Measurements from ENCODE around the gene FHOD3. TPM values are rescaled to one million over a fixed set of nuclear protein-coding genes. Genes with fewer than 3 reads are reported as not detected.

Gene FHOD3
- total and polyA plus RNA-seq, 4 donors = 6.2 to 42.0 (median 20.4) TPM

DNA sequence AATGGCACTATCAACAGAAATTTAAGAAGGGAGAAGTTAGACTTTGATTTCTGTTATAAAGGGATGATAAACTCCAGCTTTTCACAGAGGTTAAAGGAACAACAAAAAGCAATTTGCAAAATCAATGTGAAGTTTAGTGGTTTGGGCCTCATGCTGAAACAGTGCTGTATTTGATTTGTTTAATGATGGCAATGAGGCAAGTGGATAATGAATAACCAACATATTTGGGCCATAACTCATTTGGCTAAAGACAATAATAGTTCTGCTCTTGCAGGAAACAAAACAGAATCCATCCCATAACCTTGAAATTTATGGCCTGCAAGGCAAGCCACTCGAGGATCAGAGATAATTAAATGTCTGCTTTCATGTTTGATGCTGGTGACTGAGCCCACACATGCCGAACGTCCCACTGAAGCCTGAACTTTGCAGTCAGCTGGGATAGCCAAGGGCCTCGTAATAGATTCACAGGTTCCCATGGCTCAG lies 474.8 kb downstream of the FHOD3 start:
- Histone ChIP-seq H3K36me3 (ENCODE audit: control insufficient read depth in 1 of 2, insufficient read depth in 2 of 2, low read length in 1 of 2) (no peaks in the 10 kb centered on the region), H3K27me3 (ENCODE audit: control insufficient read depth in 1 of 2, insufficient read depth in 2 of 2, low read length in 1 of 2) (no peaks in the 10 kb centered on the region), H3K27ac (ENCODE audit: low read depth in 1 of 2, low read length in 2 of 2) (no peak overlapping the region), H3K4me1 (ENCODE audit: control insufficient read depth in 1 of 2, insufficient read depth in 2 of 2, low read length in 2 of 2) (no peaks in the 10 kb centered on the region), H3K4me3 (ENCODE audit: low read length in 2 of 2) (no peak overlapping the region), H3K9me3 (ENCODE audit: control insufficient read depth, low read length) (no peaks in the 10 kb centered on the region)
- 84 to 86% methylated on average over 4 of the region's 4 CpGs for WGBS, 2 donors
- no peak for DNase-seq
- no peak for ATAC-seq (ENCODE audit: low FRiP score)
- intact Hi-C loops (cut with DNase I) = loop anchor here in 1 of 2 donors (5.0 kb wide), 1 partner anchor 35 kb away; no protein-coding TSS in a partner anchor

DNA sequence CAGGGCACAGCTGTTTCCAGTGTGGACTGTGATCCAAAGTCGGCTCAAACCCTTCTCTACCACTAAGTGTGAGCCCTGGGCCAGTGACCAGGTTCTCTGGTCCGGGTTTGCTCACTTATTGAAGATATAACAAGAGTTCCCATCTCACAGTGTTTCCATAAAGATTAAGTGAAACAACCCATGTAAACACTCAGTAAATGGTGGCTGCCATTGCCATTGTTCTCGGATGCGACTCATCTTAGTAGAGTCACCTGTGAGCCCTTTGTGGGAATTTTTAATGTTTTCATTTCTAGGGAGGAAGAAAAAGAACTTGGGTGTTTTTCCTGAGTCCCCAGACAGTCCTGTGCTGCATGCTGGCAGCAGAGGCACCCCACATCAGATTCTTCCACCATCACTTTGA lies 477.9 kb downstream of the FHOD3 start:
- Histone ChIP-seq H3K4me1 (ENCODE audit: control insufficient read depth in 1 of 2, insufficient read depth in 2 of 2, low read length in 2 of 2) (no peaks in the 10 kb centered on the region), H3K4me3 (ENCODE audit: low read length in 2 of 2) (no peak overlapping the region), H3K27me3 (ENCODE audit: control insufficient read depth in 1 of 2, insufficient read depth in 2 of 2, low read length in 1 of 2) (no peaks in the 10 kb centered on the region), H3K9me3 (ENCODE audit: control insufficient read depth, low read length) (no peaks in the 10 kb centered on the region), H3K27ac (ENCODE audit: low read depth in 1 of 2, low read length in 2 of 2) (no peak overlapping the region), H3K36me3 (ENCODE audit: control insufficient read depth in 1 of 2, insufficient read depth in 2 of 2, low read length in 1 of 2) (peaks cover 0 to 6% of the 10 kb centered on the region in 2 donors)
- intact Hi-C loops (cut with DNase I) = no loop called here
- DNase-seq (no peak), ATAC-seq (ENCODE audit: low FRiP score) (no peak)
- WGBS, 2 donors = 92 to 93% methylated on average over 4 of the region's 4 CpGs

DNA sequence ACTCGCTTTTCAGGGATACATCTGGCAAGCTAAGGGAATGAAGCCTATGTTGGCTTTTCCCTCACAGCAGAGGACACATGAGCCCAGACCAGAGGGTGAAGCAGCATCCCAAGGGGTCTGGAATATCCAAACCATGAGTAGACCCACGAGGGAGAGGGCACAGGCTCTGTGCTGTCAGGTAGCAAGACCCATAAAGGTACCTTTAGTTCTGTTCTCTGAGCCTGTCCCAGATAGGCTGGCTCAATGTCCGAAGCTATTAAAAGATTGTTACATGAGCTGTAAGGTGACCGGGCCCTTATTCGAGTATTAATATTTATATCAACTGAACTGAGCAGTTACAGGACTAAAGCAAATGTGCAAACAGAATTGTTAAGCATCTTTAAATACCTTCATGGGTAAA lies 479.1 kb downstream of the FHOD3 start:
- H3K4me1 ChIP-seq (ENCODE audit: control insufficient read depth in 1 of 2, insufficient read depth in 2 of 2, low read length in 2 of 2) = no peaks in the 10 kb centered on the region
- H3K9me3 ChIP-seq (ENCODE audit: control insufficient read depth, low read length) = no peaks in the 10 kb centered on the region
- H3K4me3 ChIP-seq (ENCODE audit: low read length in 2 of 2) = no peak overlapping the region
- 92 to 94% methylated on average over 5 of the region's 5 CpGs for WGBS, 2 donors
- DNase-seq (no peak), ATAC-seq (ENCODE audit: low FRiP score) (no peak)
- no peak overlapping the region for H3K27ac ChIP-seq (ENCODE audit: low read depth in 1 of 2, low read length in 2 of 2)
- peaks cover 0 to 6% of the 10 kb centered on the region in 2 donors for H3K36me3 ChIP-seq (ENCODE audit: control insufficient read depth in 1 of 2, insufficient read depth in 2 of 2, low read length in 1 of 2)
- intact Hi-C loops (cut with DNase I) = no loop called here
- no peaks in the 10 kb centered on the region for H3K27me3 ChIP-seq (ENCODE audit: control insufficient read depth in 1 of 2, insufficient read depth in 2 of 2, low read length in 1 of 2)

DNA sequence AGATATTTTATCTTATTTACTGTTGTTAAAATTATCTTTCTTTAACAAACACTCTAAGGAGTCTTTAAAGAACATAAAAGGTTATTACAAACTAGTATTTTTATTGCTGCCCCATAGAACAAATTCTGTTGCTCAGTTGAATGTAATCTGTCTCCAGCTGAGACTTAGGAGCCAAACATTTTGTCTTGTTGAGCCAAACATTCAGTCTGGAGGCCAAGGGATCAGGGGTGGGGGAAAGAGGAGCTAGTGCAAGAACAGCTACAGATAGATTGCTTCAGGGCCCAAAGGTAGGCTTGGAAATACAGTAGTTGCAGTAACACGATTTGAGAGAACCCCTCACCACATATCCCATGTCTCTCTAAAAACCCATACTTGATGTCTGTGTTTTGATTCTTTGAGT lies 480.1 kb downstream of the FHOD3 start:
- H3K4me3 ChIP-seq (ENCODE audit: low read length in 2 of 2) = no peak overlapping the region
- WGBS, 2 donors = 81 to 84% methylated on average over 1 of the region's 1 CpG
- DNase-seq (no peak), ATAC-seq (ENCODE audit: low FRiP score) (no peak)
- intact Hi-C loops (cut with DNase I) = no loop called here
- no peaks in the 10 kb centered on the region for H3K27me3 ChIP-seq (ENCODE audit: control insufficient read depth in 1 of 2, insufficient read depth in 2 of 2, low read length in 1 of 2)
- H3K9me3 ChIP-seq (ENCODE audit: control insufficient read depth, low read length) = no peaks in the 10 kb centered on the region
- no peak overlapping the region for H3K27ac ChIP-seq (ENCODE audit: low read depth in 1 of 2, low read length in 2 of 2)
- H3K4me1 ChIP-seq (ENCODE audit: control insufficient read depth in 1 of 2, insufficient read depth in 2 of 2, low read length in 2 of 2) = no peaks in the 10 kb centered on the region
- H3K36me3 ChIP-seq (ENCODE audit: control insufficient read depth in 1 of 2, insufficient read depth in 2 of 2, low read length in 1 of 2) = peaks cover 0 to 6% of the 10 kb centered on the region in 2 donors

- no peaks in the 10 kb centered on the region for H3K4me1 ChIP-seq (ENCODE audit: control insufficient read depth in 1 of 2, insufficient read depth in 2 of 2, low read length in 2 of 2)
- no peaks in the 10 kb centered on the region for H3K27me3 ChIP-seq (ENCODE audit: control insufficient read depth in 1 of 2, insufficient read depth in 2 of 2, low read length in 1 of 2)
- WGBS, 2 donors = 81 to 87% methylated on average over 2 of the region's 2 CpGs
- H3K4me3 ChIP-seq (ENCODE audit: low read length in 2 of 2) = no peak overlapping the region
- H3K27ac ChIP-seq (ENCODE audit: low read depth in 1 of 2, low read length in 2 of 2) = no peak overlapping the region
- DNase-seq (no peak), ATAC-seq (ENCODE audit: low FRiP score) (no peak)
- intact Hi-C loops (cut with DNase I) = no loop called here
- H3K36me3 ChIP-seq (ENCODE audit: control insufficient read depth in 1 of 2, insufficient read depth in 2 of 2, low read length in 1 of 2) = peaks cover 0 to 6% of the 10 kb centered on the region in 2 donors
- H3K9me3 ChIP-seq (ENCODE audit: control insufficient read depth, low read length) = no peaks in the 10 kb centered on the region
These were observed 483.2 kb downstream of the FHOD3 start for GRCh38 chr18:36780748-36781147.

GRCh38 chr18:36782710-36783109 lies 485.2 kb downstream of the FHOD3 start:
- ATAC-seq (ENCODE audit: low FRiP score) (no peak), DNase-seq (no peak)
- Histone ChIP-seq H3K9me3 (ENCODE audit: control insufficient read depth, low read length) (no peaks in the 10 kb centered on the region), H3K36me3 (ENCODE audit: control insufficient read depth in 1 of 2, insufficient read depth in 2 of 2, low read length in 1 of 2) (peaks cover 0 to 6% of the 10 kb centered on the region in 2 donors), H3K4me1 (ENCODE audit: control insufficient read depth in 1 of 2, insufficient read depth in 2 of 2, low read length in 2 of 2) (peaks cover 0 to 3% of the 10 kb centered on the region in 2 donors), H3K27ac (ENCODE audit: low read depth in 1 of 2, low read length in 2 of 2) (no peak overlapping the region), H3K4me3 (ENCODE audit: low read length in 2 of 2) (no peak overlapping the region), H3K27me3 (ENCODE audit: control insufficient read depth in 1 of 2, insufficient read depth in 2 of 2, low read length in 1 of 2) (no peaks in the 10 kb centered on the region)
- 81 to 84% methylated on average over 9 of the region's 9 CpGs for WGBS, 2 donors
- intact Hi-C loops (cut with DNase I) = no loop called here

- ATAC-seq (ENCODE audit: low FRiP score) (no peak), DNase-seq (no peak)
- no peaks in the 10 kb centered on the region for H3K9me3 ChIP-seq (ENCODE audit: control insufficient read depth, low read length)
- H3K27me3 ChIP-seq (ENCODE audit: control insufficient read depth in 1 of 2, insufficient read depth in 2 of 2, low read length in 1 of 2) = no peaks in the 10 kb centered on the region
- peak overlapping the region in 1 of 2 donors; percentile 64 for H3K27ac ChIP-seq (ENCODE audit: low read depth in 1 of 2, low read length in 2 of 2)
- no peak overlapping the region for H3K4me3 ChIP-seq (ENCODE audit: low read length in 2 of 2)
- intact Hi-C loops (cut with DNase I) = no loop called here
- H3K4me1 ChIP-seq (ENCODE audit: control insufficient read depth in 1 of 2, insufficient read depth in 2 of 2, low read length in 2 of 2) = peaks cover 0 to 3% of the 10 kb centered on the region in 2 donors
- H3K36me3 ChIP-seq (ENCODE audit: control insufficient read depth in 1 of 2, insufficient read depth in 2 of 2, low read length in 1 of 2) = peaks cover 0 to 5% of the 10 kb centered on the region in 2 donors
- WGBS, 2 donors = 95 to 97% methylated on average over 5 of the region's 5 CpGs
These were observed 486.3 kb downstream of the FHOD3 start for GRCh38 chr18:36783792-36784191.

- intact Hi-C loops (cut with DNase I) = no loop called here
- H3K4me1 ChIP-seq (ENCODE audit: control insufficient read depth in 1 of 2, insufficient read depth in 2 of 2, low read length in 2 of 2) = peaks cover 0 to 3% of the 10 kb centered on the region in 2 donors
- H3K36me3 ChIP-seq (ENCODE audit: control insufficient read depth in 1 of 2, insufficient read depth in 2 of 2, low read length in 1 of 2) = peaks cover 0 to 2% of the 10 kb centered on the region in 2 donors
- DNase-seq (peak; percentile 77 to 89), ATAC-seq (ENCODE audit: low FRiP score) (peak; percentile 92)
- no peaks in the 10 kb centered on the region for H3K27me3 ChIP-seq (ENCODE audit: control insufficient read depth in 1 of 2, insufficient read depth in 2 of 2, low read length in 1 of 2)
- no peaks in the 10 kb centered on the region for H3K9me3 ChIP-seq (ENCODE audit: control insufficient read depth, low read length)
- no peak overlapping the region for H3K4me3 ChIP-seq (ENCODE audit: low read length in 2 of 2)
- H3K27ac ChIP-seq (ENCODE audit: low read depth in 1 of 2, low read length in 2 of 2) = peak overlapping the region; percentile 79 to 82
- 1 to 9% methylated on average over 4 of the region's 4 CpGs for WGBS, 2 donors
These were observed 489.2 kb downstream of the FHOD3 start for GRCh38 chr18:36786686-36787085.

GRCh38 chr18:36792634-36793283 lies 495.2 kb downstream of the FHOD3 start:
- ATAC-seq (ENCODE audit: low FRiP score) (no peak), DNase-seq (no peak)
- Histone ChIP-seq H3K36me3 (ENCODE audit: control insufficient read depth in 1 of 2, insufficient read depth in 2 of 2, low read length in 1 of 2) (peaks cover 7 to 8% of the 10 kb centered on the region in 2 donors), H3K4me3 (ENCODE audit: low read length in 2 of 2) (no peak overlapping the region), H3K27me3 (ENCODE audit: control insufficient read depth in 1 of 2, insufficient read depth in 2 of 2, low read length in 1 of 2) (no peaks in the 10 kb centered on the region), H3K27ac (ENCODE audit: low read depth in 1 of 2, low read length in 2 of 2) (no peak overlapping the region), H3K9me3 (ENCODE audit: control insufficient read depth, low read length) (no peaks in the 10 kb centered on the region), H3K4me1 (ENCODE audit: control insufficient read depth in 1 of 2, insufficient read depth in 2 of 2, low read length in 2 of 2) (no peaks in the 10 kb centered on the region)
- 96 to 97% methylated on average over 4 of the region's 4 CpGs for WGBS, 2 donors
- intact Hi-C loops (cut with DNase I) = no loop called here
